SH-SY5Y (cell line): ENCODE data around the gene MRPL9.

ENCODE experiments used
- GATA2 ChIP-seq: IDR thresholded peaks from 2 replicates; pipeline ENCODE4 v1.6.1; 2011; ENCODE audit warnings: mild to moderate bottlenecking, low read depth, low read length
- GATA3 ChIP-seq: IDR thresholded peaks from 2 replicates; pipeline ENCODE4 v1.6.1; 2011; ENCODE audit warnings: low read depth, mild to moderate bottlenecking, low read length, moderate library complexity

Gene MRPL9

DNA sequence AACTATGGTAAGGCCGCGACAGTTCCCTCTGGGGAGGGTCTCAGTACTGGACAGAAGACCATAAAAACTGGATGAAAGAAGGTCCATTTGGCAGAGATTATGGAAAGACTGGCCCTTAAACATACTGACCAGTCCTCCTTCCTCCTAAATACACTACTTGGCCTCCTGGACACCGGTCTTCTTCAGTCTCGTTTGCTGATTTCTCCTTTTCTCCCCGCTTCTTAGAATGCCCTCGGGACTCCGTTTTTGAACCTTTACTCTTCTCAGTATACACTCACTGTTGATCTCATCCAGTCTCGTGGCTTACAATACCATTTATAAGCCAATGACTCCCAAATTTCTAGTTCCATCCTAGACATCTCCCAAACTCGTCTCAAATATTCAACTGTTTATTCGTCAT is 694 bp upstream of the MRPL9 start:
- TF ChIP-seq GATA2 (no peak), GATA3 (no peak)

DNA sequence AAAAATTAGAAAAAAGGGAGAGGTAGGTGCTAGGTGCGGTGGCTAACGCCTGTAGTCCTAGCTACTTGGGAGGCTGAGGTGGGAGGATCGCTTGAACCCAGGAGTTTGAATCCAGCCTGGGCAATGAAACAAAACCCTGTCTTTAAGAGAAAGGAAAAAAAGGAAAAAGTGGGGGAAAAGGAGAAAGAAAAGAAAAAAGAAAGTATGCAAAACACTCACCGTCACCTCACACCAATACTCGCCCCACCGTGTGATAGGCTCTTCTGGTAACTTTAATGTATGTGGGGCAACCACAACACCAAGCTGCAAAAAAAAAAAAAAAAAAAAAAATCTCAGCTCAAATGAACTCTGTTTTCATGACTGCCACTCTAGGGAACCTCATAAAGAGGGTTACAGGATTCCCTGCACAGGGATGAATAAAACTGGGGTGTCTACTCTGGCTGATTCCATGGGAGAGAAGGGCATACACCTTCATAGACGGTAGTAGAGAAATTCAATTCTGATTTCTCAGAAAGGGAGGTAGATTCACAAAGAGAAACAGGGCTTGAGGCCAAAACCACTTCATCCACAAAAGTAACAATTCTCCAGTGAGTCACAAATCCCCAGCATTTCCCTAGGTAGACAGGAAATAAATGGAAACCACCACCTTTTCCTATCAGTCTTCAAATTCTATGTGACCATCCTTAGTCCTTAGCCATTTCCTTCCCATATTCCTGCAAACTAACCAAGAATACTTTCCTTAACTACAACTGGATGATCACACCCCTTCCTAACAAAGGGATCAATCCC is 2.5 kb downstream of the MRPL9 start:
- no peak for TF ChIP-seq GATA2
- TF ChIP-seq GATA3 = no peak

DNA sequence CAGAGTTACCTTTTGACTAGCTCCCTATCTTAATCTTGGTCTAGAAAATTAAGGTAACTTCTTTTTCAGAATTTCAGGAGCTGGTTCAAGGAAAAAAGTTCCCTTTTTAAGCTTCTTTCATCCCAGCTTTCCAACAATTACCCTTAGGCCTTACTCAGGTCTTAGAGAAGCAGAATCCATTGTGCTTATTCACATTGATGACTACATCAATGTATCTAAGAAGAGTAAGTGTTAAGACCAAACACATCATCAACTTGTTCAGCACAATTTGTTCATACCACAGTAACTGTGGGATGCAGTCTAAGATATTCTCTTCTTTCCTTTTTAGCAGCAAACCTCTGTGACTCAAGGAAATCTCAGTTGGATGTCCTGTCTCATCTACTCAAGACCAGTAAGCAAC is 4.1 kb downstream of the MRPL9 start:
- TF ChIP-seq GATA3 = no peak
- TF ChIP-seq GATA2 = no peak

DNA sequence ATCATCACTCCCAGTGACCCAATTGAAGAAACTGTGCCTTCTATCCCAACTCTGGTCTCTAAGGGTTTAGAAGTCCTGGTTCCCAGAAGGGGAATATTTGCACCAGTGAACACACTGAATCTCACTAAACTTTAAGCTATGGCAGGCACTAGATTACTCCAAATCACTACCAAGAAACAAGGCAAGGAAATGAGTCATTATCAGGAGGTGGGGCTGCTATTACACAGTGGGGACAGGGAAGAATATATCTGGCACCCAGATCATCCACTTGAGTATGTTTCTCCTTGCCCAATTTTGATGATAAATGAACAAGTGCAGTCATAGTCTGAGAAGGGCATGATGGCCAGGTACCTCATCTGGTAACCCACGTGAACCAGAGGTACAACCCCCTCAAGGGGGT is 7.0 kb downstream of the MRPL9 start:
- TF ChIP-seq GATA2 (no peak), GATA3 (no peak)

DNA sequence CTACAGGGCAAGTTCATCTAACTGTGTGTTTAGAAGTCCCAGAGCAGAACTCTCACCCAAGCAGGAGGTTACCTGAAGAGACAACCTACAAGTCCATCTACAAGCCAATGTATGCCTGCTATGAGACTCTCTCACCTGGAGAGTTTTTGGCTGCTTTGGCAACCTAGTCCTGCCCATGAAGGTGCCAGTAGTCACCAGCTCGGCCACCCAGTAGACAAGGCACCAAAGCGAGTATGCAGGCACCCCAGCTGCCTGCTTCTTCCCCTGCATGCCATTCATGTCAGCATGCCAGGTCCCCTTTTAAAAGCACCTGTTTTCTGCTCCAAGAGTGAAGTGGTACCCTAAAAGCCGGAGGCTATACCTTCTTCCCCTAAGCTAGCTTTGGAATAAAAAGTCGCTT is 21.8 kb downstream of the MRPL9 start:
- no peak for TF ChIP-seq GATA3
- TF ChIP-seq GATA2 = no peak

DNA sequence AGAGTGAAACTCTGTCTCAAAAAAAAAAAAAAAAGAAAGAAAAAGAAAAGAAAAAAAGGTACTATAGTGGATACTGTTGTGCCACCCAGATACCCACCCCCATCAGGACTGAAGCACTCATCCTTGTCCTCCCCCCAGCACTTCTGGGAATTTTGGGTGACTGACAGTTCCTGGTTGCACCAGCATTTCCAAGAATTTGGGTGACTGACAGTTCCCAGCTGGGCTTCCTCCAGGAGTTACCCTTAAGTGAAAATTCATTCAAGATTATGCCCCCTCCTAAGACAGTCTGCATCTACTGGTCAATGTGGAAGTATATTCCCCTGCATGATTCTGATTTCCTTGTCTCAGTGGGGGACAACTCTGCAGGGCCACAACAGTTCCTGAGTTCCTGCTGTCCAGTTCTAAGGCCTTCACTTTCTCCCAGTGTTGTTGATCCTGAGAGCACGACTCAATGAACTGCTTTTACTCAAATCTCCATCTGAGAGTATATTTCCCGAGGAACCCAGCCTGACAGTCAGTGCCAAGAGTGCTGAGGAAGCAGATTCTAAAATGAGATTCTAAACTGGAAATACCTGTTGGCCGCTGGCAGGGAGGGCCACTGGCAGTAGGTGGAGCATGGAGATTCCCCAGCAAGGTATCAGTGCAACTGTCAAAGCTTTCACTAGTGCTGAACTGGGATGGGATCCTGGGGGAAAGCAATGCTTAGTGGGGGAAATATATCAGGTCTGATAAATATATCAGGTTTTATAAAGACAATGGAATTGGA is 23.5 kb downstream of the MRPL9 start:
- TF ChIP-seq GATA2 = no peak
- TF ChIP-seq GATA3 = no peak

DNA sequence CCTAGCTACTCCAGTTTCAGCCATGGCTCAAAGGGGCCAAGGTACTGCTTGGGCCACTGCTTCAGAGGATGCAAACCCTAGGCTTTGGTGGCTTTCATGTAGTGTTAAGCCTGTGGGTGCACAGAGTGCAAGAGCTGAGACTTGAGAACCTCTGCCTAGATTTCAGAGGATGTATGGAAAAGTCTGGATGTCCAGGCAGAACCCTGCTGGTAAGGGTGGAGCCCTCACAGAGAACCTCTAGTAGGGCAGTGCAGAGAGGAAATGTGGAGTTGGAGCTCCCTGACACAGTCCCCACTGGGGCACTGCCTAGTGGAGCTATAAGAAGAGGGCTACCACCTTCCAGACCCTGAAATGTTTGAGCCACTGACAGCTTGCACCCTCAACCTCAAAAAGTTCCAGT is 25.8 kb downstream of the MRPL9 start:
- TF ChIP-seq GATA3 (no peak), GATA2 (no peak)

DNA sequence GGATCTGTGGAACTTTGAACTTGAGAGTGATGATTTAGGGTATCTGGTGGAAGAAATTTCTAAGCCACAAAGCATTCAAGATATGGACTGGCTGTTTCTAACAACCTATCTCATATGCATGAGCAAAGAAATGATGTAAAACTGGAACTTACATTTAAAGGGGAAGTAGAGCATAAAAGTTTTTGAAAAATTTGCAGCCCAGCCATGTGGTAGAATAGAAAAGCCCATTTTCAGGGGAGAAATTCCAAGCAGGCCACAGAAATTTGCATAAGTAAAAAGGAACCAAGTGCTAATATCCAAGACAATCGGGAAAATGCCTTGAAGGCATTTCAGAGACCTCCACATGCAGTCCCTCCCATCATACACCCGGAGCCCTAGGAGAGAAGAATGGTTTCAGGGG is 26.3 kb downstream of the MRPL9 start:
- TF ChIP-seq GATA2 = no peak
- no peak for TF ChIP-seq GATA3

DNA sequence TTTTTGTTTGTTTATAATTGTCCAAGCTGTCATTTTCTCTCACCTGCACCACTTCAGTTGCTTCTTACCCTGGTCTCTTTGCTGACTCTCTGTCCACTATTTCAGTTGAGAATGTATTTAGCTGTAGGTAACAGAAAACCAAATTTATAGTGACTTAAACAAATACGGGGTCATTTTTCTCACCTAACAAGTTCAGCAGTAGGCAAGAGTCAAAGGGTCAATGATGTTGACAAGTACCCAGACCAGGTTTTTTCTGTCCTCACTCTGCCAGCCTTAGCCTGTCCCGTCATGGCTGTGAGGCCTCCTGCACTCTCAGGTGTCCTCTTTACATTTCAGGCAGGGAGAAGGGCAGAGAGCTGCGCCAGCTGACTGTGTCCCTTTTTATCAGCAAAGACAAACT is 30.2 kb downstream of the MRPL9 start:
- TF ChIP-seq GATA3 = no peak

DNA sequence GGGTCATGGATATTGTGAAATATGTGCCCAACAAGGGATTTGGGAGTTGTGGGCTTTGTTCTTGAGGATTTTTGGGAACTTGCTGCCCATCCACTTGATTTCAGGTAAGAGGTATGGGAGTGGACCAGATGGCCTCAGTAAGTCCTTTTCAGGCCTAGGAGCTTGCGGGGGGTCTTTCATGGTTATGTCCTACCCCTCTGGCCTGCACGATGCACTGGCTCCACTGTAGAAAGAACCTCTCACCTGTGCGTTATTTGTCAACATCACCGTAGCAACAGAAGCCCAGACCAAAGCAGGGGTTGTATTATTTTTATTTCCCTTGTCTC is 33.4 kb downstream of the MRPL9 start:
- no peak for TF ChIP-seq GATA2

DNA sequence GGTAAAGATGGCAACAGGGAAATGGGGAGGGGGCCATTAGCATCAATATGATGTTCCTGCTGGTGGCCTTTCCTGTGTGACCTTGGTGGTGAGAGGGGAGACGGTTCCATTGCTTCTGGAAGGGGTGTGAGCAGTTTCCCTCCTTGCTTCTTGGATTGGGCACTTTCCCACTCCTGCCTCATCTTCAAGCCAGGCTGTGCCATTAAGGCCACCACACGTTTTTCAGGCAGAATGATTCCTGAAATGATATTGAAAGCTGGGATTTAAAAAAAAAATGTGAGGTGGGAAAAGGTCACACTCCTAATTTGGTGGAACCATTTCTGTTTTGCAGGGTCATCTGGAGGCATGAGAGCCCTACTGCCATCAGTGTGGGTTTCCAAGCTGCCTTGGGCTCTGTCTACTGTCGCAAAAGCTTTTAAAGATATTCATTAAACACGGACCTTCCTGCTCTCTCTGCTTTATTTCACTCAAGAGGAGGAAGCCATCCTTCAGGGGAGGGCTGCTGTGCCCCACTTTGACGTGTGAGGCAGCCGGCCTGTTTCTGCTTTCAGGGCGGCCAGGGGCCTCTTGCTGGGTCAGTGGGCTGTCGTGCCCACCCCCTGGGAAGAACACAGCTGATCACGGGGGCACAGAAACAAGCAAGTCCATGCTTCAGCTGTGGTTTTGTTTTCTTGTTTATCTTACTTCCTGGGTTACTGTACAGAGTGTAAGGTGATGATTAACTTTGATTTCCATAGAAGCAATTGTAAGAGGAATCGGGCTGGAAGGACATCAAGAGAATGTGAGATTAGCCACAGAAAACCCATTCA is 33.9 kb downstream of the MRPL9 start:
- TF ChIP-seq GATA3 (no peak), GATA2 (no peak)

DNA sequence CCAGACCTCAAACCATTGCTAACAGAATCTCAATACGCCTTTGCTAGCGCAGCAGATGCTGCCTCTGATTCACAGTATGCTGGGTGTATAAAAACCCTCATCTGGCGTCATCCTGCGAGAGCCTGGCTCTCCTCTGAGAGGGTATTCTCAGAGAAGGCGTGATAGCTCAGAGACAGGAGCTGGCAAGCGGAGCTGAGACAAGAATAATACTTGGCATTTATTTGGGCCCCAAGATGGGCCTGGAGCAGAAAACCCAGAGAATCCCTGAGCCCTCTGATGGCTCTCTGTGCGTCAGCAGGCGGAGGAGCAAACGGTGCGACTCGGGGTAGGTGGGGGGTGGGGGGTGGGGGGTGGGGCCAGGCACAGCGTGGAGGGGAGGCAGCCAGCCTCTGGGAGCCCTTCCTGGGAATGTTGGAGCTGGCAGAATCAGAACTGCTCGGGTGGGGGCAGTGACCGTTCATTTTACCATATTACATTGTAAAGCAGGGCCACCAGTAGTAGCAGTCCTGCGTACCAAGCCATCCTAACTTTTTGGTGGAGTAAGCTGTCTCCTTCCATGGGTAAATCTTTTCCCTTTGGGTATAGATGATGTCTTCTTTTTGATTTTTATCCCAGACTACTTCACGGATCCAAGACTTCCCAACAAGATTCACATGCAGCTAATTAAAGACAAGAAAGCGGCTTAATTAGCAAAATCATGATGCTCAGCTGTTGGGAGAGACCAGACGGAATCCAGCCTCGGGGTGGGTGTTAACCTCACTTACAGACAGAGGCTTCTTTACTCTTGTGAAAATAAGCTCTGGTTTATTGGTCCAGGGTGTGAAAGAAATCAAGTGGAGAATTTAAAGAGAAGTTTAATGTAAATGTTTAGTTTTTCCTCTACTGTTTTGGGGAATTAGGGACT is 34.9 kb downstream of the MRPL9 start:
- no peak; the same call in 1 of the 2 replicates for TF ChIP-seq GATA2
- TF ChIP-seq GATA3 = no peak

DNA sequence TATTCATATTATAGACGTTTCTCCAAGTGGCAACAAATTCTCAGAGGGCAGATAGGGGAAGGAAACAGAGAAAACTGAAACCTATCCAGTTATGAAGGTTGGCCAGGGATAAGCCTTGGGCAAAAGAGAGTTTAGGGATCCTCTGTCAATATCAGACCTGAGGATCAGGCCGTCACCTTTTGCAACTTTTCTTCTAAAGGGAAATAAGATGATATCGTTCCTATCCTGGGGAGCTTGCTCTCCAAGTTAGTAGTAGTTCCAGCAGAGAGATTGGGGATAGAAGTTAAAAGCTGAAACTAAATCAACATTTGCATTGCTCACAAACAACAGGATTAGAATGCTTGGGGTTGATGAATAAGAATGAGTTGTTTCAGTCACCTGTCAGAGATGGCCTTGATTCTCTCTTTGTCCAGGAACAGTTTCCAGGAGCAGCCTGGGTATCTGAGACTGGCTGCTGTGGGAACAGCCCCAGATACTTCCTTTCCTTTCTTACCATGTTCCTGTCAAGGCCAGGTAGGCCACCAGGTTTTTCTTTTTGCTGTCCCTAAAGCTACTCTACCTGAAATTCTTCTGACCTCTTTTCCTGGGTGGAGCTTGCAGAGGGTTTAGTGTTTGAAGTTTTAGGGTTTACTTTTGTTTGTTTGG is 39.4 kb downstream of the MRPL9 start:
- TF ChIP-seq GATA3 (no peak), GATA2 (no peak)

DNA sequence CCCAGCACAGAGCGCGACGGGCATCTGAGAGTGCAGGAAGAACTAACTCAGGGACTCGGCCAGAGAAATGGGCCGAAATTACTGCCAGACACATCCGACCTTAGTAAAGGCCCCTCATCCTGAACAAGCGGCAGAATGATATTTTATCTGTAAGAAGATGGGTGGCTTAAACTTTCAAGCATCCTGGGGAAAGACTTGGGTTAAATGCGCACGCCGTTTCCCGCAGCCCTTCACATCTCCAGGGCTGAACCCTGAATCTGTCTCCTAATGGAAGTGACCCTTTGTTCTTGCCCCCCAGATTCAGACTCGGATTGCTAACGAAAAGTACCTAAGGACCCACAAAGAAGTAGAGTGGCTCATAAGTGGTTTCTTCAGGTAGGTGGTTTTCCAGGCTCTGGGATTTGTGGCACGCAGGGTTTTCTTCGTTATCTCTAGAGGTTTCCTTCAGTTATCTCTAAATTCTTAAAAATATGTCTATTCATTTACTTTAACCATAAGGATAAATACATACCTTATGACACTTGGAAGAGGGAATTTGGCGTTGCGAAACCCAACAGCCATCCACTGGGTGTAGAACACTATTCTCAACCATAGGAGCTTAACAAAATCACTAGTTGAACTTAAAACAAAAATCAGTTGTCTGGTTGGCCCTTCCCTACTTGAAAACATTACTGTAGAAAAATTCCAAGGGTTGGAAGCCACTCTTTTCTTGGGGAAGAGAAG is 41.3 kb downstream of the MRPL9 start:
- TF ChIP-seq GATA3 = no peak
- TF ChIP-seq GATA2 = no peak
